Eye (tissue), 1 donor: Measurements from ENCODE around the gene CACNA1G.

ENCODE experiments used
- DNase-seq: peaks from one replicate; pipeline ENCODE4 v3.0.0-alpha.2; 2015

CACNA1G gene

DNA sequence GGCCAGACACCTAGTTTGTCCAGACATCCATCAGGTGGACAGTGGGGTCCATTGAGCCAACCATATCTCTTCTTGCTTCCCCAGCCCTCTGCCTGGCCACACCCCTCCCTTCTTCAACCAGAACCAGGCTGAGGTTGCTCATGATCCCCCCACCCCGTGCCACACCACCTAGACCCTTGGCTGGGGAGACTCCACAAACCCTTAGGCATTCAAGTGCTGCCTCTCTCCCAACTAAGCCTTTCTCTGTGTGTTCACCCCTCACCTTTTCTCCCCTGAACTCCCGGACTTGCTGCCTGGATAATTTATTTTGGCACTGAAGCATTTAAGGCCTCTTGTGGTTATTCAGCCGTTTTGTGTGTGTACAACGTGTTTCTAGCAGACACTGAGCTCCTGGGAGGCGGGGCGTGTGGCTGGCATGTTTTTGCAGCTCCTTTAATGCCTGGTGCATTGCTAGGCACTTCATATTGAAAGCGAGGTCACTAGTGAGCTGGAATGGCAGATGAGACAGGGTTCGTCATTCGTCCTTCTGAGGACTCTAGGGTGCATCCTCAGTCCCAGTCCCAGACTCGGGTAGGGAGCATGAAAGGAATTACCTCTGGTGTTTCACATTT, 28.7 kb downstream of the CACNA1G start:
- DNase-seq: no peak

DNA sequence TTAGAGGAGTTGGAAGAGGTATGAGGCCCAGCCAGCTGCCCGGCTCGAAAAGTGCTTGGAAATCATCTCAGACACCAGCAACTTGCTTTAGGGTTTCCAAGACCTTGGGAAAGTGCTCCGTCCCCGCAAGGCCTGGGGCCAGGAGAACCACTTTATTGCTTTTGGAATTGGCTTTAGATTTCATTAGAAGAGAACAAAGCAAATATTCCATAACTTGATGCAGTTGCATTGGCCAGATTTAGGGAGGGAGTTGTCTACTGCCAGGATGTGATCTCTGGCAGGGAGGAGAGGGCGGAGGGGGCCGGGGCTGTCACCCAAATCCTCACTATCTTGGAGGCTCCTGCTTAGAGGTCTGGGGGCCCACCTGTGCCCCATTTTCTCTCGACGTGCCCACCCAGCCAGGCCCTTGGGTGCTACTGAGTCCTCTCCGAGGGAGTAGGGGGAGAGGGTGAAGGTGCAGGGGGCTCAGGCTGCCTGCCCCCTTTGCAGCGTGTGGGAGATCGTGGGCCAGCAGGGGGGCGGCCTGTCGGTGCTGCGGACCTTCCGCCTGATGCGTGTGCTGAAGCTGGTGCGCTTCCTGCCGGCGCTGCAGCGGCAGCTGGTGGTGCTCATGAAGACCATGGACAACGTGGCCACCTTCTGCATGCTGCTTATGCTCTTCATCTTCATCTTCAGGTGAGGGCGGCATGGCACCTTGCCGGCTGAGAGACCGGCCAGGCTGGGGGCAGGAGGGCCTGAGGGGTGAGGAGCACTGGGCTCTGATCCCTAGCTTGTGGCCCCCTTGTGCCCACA, 30.6 kb downstream of the CACNA1G start:
- DNase-seq: no peak

- peak; percentile 91 for DNase-seq
These were observed 32.8 kb downstream of the CACNA1G start for GRCh38 chr17:50593321-50593720.

DNA sequence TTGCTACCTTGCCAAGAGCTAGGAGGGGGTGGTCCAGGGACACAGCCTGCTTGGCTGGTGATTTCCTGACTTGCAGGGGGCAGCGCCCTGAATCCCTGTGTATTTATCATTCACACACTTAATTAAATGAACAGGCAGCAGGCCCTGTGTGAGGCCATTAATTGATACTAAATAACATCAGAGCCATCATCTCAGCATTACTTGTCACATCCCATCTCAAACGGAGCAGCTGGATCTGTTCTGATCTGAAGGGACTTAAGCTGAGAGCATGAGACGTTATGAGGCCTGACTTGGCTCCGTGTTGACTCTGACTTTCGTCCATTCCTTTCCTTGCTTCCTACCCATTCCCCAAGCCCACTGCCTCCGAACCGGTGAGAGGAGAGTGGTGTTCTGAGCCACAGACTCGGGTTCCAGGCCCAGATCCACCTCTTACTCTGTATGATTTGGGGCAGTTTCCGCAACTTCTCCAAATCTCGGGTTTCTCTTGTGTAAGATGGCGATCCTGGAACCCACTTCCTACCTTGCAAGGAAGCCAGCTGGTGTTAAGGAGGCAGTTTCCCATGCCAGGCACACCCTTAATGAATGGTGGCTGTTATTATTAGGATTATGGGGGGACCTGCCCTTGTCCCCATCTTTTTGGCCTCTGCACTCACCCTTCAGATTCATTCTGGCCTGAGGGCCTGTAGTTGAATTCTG, 33.8 kb downstream of the CACNA1G start:
- peak; percentile 73 for DNase-seq

- peak; percentile 83 for DNase-seq
These were observed 34.4 kb downstream of the CACNA1G start for GRCh38 chr17:50594892-50595291.

GRCh38 chr17:50596191-50597037, 35.9 kb downstream of the CACNA1G start:
- no peak for DNase-seq

GRCh38 chr17:50598487-50598886, 38.0 kb downstream of the CACNA1G start:
- no peak for DNase-seq

DNA sequence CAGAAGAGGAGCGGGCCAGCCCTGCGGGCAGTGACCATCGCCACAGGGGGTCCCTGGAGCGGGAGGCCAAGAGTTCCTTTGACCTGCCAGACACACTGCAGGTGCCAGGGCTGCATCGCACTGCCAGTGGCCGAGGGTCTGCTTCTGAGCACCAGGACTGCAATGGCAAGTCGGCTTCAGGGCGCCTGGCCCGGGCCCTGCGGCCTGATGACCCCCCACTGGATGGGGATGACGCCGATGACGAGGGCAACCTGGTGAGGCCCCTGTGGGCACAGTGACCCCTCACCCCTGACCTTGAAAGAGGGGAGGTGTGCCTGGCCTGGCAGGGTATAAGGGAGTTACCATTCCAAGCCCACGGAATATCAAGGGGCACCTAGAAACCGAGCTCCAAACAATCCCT, 39.1 kb downstream of the CACNA1G start:
- DNase-seq: no peak

- no peak for DNase-seq
These were observed 41.4 kb downstream of the CACNA1G start for GRCh38 chr17:50601823-50602375.

DNA sequence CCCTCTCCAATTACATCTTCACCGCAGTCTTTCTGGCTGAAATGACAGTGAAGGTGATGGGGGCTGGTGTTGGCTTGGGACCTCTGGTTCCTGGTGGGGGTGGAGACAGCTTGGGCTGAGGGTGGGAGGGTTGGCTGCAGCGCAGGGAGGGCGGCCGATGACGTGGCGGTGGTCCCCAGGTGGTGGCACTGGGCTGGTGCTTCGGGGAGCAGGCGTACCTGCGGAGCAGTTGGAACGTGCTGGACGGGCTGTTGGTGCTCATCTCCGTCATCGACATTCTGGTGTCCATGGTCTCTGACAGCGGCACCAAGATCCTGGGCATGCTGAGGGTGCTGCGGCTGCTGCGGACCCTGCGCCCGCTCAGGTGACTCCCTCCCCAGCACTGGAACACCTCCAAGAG, 42.3 kb downstream of the CACNA1G start:
- DNase-seq: no peak

- DNase-seq: no peak
These were observed 42.8 kb downstream of the CACNA1G start for GRCh38 chr17:50603340-50603739.

DNA sequence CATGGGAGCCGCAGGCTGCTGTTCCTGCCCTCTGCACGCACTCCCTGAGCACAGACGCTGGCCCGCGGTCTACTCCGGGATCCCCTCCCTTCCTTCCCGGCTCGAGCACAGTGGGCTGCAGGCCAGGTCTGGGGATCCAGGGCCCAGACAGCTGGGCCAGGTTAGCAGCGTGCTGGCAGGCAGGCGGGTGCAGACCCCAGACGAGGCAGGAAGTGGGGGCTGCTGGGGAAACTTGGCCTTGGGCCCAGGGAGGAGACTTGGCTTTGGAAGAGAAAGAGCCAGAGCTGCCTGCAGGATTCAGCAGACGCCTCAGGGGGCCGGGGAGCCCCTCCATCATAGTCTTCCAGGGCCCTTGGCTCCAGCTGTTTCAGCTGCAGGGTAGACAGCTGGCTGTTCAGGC, 44.0 kb downstream of the CACNA1G start:
- peak; percentile 93 for DNase-seq

DNA sequence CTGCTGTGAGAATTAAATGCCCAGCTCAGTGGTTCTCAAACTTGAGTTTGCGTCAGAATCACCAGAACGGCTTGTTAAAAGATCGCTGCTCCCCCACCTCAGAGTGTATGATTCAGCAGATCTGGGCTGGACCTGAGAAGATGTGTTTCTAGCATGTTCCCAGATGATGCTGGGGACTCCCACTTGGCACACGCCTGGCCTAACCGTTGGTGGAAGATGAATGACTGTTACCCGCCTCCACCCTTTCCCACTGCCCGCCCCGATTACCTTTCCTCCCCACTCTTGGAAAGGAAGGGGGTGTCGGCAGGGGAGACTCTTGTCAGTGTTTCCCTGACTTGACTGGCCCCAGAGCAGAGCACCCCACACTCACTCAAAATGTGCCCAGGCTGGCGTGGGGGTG, 44.9 kb downstream of the CACNA1G start:
- no peak for DNase-seq

DNA sequence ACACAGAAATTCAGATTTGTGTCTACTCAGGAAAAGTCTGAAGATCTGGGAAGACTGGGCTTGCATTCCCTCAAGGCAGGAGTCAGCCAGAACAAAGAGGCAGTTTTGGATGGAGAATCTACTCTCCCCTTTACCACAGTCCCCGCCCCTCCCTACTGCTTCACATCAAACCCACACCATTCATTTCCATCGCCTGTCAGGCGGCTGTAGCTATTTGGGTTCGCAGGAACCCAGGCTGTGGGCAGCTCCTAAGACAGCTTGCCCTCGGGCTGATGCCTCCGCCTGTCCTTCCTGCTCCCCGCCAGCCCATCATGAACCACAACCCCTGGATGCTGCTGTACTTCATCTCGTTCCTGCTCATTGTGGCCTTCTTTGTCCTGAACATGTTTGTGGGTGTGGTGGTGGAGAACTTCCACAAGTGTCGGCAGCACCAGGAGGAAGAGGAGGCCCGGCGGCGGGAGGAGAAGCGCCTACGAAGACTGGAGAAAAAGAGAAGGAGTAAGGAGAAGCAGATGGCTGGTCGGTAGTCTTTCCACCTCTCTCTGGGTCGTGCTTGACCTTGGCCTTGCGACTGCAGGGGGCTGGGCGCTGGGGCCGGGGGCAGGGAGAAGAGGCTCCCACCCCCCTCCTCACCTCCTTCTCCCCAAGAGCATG, 47.1 kb downstream of the CACNA1G start:
- DNase-seq: no peak

GRCh38 chr17:50608700-50609379, 48.3 kb downstream of the CACNA1G start:
- DNase-seq: peak; percentile 70

DNA sequence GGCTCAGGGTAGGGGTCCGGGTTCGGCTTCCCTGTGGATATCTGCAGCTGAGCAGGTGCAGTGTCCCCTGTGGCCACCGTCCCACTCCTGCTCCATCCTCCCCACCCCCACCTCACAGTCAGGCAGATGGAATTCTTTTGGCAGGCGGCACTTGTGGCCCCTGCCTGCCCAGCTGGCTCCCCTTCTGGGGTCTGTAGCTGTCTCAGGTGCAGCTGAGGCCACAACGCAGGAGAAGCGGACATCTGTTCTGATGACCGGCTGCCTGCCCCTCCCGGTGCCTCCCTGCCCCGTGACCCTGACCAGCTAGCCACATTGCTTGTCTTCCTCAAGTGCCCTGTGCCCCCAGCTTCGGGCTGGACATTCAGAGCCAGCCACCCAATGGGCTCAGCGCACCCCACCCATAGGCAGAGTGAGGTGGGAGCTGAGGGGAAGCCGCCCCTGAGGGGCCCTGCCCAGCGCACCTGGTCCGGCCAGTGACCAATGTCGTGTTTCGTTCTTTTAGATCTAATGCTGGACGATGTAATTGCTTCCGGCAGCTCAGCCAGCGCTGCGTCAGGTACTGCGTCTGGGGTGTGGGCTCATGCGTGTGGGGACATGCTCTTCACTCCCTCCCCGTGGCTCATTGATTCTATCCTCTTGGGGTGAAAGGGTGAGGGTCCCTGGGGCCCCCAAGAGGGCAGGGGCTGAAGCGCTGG, 49.0 kb downstream of the CACNA1G start:
- peak; percentile 64 for DNase-seq

DNA sequence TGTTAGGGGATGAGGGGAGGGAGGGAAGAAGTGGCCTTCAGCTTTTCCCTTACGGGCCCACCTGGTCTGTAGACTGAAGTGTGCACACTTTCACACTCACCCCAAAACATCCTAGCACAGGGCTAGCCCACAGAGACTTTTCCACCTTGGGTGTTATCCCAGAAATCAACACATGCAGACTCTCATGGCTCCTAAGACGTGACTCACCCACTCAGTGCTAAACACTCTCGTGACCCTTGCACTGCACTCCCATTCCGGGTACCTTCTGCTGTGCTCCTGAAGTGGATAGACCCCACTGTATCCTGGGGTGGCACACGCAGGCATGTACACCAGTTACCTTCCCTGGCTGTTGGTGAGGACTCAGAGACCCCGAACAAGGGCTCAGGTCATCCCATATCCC, 51.1 kb downstream of the CACNA1G start:
- DNase-seq: no peak

DNA sequence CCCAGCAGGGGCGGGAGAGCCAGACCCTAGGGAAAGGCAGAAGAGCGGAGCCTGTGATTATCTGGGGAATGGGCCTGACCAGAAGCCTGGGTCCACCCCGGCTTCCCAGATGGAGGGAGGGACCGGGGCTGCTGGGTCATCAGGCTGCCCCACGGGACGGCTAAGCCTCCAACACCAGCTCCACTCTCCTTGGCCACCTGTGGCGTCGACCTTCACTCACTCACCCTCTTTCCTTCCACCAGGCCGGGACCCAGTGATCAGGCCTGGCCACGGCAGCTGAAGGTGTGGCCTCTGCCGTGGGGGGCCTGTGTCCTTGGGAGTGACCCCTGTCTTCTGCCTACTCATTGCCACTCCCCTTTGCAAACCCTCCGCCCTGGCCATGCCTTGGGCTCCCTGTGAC, 51.8 kb downstream of the CACNA1G start:
- DNase-seq: no peak

DNA sequence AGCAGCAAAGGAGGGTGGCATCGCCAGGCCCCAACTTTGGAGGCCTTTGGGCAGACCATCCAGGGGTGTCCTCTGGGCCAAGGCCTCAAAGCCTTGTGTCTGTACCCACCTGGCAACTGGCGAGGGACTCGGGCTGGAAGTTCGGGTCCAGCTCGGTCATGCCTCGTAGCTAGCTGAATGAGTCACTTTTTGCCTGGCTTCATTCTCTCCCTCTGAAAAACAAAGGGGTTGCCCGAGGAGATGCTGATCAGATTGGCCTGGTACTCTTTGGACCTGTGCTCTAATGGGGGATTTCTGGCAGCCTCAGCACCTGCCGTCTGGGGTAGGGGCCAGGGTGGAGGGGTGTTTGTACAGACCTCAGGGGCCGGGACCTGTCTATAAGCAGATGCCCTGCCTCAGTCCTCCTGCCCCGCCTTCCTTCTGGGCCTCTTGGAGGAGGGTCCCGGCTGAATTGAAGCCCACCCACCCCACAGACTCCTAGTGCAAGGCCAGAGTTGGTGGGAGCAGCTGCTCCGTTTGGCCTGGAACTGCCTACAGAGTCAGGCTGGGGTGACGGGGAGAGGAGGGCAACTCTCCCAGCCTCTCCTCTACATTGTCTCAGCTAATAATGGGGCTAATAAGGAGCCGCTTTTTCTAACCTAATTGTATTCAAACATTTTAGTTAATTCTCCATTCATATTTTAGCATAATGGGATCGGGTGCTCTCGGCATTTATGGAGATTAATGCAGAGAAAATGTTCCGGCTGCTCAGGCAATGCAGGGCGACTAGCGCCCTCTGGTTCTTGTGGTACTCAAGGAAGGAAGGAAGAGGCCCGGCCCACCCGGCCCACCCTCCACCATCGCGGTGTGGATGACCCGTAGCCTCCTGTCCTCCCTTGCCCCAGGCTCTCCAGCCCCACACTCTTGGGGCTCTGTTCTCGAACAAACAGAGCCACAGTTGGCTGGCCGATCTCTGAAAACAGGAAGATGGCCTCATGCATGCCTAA, 52.8 kb downstream of the CACNA1G start:
- DNase-seq: no peak
